C4-2B (cell line): ENCODE data around the gene SLC2A13.

Source experiments
- H3K27ac ChIP-seq: fragments of 450-650 bp; 2 replicates; pipeline ENCODE4 v1.5.1; 2017
- ZFX ChIP-seq: fragments of 450-650 bp; IDR thresholded peaks from 2 replicates; pipeline ENCODE4 v1.6.1; 2017
- TF ChIP-seq, protein P1 (sequence below): fragments of 450-650 bp; conservative IDR thresholded peaks from 2 replicates; pipeline ENCODE4 v1.5.1; 2017; ENCODE audit warnings: mild to moderate bottlenecking

Gene SLC2A13

DNA sequence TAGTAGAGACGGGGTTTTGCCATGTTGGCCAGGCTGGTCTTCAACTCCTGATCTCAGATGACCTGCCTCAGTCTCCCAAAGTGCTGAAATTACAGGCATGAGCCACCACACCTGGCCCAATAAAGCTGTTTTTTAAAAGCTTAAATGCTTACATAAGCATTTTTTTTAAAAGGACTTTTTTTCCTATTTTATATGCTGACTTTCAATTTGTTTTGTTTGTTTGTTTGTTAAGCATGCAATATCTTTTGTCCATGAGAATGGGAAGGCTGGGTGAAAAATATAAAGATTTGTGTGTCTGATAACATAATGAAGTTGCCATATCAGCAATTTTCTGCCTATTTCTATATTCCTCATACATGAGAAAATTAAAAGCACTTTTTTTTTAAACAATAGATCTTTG lies 17.0 kb upstream of the SLC2A13 start:
- TF ChIP-seq, protein P1, sequence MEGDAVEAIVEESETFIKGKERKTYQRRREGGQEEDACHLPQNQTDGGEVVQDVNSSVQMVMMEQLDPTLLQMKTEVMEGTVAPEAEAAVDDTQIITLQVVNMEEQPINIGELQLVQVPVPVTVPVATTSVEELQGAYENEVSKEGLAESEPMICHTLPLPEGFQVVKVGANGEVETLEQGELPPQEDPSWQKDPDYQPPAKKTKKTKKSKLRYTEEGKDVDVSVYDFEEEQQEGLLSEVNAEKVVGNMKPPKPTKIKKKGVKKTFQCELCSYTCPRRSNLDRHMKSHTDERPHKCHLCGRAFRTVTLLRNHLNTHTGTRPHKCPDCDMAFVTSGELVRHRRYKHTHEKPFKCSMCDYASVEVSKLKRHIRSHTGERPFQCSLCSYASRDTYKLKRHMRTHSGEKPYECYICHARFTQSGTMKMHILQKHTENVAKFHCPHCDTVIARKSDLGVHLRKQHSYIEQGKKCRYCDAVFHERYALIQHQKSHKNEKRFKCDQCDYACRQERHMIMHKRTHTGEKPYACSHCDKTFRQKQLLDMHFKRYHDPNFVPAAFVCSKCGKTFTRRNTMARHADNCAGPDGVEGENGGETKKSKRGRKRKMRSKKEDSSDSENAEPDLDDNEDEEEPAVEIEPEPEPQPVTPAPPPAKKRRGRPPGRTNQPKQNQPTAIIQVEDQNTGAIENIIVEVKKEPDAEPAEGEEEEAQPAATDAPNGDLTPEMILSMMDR: no peak
- TF ChIP-seq ZFX: no peak
- no peak overlapping the region for H3K27ac ChIP-seq

DNA sequence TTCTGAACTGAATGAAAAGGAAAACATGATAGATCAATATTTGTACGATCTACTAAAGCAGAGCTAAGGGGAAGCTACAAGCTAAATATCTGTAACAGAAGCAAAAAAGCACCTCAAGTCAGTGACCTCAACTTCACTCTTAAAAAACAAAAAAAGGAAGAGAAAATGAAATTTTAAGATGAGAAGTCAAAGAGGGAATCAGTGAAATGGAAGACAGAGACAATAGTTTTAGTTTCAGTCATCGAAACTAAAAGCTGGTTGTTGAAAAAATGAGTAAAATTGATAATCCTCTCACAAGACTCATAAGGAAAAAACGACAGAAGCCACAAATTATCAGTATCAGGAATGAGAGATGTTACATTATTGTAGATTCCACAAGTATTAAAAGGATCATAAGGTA lies 11.9 kb upstream of the SLC2A13 start:
- H3K27ac ChIP-seq: no peak overlapping the region

DNA sequence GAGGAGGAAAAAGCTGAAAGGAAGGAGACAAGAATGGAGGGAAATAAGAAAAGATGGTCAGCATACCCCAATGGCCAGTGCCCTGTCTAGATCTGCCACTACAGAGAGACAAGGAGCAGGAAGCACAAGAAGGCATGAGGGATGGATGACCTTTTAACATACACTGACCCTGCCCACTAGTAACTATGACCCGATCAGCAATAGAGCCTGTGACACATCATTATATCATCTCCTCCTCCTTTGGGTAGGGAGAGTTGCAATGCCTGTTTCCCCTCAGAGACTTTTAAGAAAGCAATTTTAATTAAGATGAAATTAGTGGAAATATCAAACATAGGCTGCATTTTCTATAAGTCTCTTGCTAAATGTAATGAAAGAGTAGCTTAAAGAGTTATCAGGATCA lies 4.7 kb upstream of the SLC2A13 start:
- H3K27ac ChIP-seq: no peak overlapping the region
- no peak for TF ChIP-seq ZFX

More for the DNA sequence above, 11.9 kb upstream of the SLC2A13 start:
- no peak for TF ChIP-seq ZFX
- TF ChIP-seq, protein P1: no peak

DNA sequence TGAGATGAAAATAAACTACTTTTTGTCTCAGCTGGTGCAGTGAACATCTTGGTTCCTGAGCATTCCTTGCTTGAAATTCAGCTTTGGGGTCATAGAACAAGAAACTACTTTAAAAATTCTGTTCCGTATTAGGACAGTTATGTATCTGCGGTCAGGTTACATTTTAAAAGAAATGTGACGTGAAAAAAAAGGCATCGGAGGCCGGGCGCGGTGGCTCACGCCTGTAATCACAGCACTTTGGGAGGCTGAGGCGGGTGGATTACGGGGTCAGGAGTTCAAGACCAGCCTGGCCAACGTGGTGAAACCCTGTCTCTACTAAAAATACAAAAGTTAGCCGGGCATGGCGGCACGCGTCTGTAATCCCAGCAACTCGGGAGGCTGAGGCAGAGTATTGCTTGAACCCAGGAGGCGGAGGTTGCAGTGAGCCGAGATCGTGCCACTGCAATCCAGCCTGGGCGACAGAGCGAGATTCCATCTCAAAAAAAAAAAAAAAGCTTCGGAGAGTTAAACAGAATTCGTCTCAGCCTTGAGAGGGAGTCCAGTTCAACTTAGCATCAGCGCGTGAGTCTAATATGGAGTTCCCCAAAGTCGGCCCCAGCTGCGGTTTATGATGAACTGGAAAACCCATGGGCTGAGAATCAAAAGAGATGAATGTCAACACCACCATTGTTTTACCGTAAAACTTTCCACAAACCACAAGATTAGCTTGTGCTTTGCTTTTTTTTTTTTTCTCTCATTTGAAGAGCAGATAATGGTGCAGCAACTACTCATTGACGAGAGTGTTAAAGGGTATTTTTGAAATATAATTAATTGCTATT lies 2.1 kb upstream of the SLC2A13 start:
- TF ChIP-seq ZFX: no peak
- TF ChIP-seq, protein P1: peak; percentile 40
- no peak overlapping the region for H3K27ac ChIP-seq

DNA sequence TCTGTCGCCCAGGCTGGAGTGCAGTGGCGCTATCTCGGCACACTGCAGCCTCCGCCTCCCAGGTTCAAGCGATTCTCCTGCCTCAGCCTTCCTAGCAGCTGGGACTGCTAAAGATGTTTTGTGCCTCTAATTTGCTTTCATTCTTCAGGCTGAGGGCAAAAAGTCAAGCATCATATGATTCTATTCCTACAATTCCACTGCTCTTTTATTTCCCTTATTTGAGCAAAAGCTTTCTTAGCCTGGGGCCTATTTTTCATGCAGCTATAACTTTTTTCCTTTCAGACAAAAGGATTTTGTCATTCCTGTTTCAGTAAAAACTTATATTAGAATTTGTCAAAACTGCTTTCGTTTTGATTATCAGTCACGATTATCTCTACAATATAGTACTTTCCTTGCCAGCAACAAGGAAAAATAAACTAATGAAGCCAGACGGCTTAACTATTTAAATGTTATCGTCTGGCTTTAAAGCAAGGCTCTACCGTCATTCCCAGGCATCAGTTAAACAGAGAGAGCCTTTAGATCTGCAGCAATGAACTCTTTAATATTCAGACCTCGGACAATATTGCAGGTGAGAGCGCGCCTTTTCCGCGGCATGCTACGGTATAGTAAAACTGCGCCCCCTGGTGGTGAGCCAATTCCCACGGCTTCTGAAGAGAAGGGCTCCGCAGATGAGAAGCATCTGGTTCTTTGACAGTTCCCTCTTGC lies 1.4 kb upstream of the SLC2A13 start:
- TF ChIP-seq, protein P1: peak; percentile 95
- TF ChIP-seq ZFX: no peak
- no peak overlapping the region for H3K27ac ChIP-seq

DNA sequence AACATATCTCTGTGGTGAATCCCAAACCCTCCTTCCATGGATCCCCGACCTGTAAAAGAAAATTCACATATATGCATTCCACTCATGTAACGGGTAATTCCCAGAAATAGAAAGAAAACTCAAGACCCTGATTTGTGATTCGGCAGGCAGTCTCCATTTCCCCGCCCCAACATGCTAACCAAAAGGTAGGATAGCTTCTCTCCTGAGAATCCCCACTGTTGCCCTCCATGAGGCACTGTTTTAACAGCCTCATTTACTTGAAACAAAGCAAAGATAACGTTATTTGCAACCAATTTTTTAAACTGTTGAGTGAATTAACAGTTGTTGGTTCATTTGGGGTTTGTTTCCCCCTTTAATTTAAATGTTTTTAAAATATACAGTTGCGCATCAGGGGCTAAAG lies 774 bp upstream of the SLC2A13 start:
- no peak for TF ChIP-seq ZFX
- TF ChIP-seq, protein P1: no peak
- no peak overlapping the region for H3K27ac ChIP-seq

DNA sequence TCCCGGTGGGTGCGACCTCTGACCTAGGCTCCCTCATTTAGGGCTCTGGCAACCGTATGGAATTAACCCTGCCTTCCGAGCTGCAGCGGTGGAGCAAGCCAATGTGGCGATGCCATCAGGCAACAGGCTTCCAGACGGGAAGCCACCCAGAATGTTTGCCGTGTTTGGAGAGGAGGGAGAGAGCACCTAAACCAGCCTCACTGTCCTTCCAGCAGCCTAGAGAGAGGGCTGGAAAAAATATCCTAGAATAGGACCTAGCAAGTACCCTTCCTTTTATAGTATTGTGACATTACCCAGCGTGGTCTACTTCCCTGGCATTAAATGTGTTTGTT lies 287 bp upstream of the SLC2A13 start:
- TF ChIP-seq, protein P1: no peak
- TF ChIP-seq ZFX: no peak
- H3K27ac ChIP-seq: no peak overlapping the region; the same call in 1 of the 2 replicates

DNA sequence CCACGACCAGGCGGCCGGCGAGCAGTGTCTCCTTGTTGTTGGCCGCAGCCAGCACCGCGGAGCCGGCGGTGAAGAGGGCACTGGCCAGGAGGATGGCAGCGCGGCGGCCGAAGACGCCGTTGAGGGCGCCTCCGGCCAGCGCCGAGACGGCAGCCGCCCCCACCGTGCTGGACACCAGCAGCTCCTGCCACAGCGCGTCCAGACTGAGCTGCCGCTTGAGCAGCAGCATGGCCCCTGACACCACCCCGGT lies 691 bp downstream of the SLC2A13 start:
- H3K27ac ChIP-seq: peak overlapping the region; percentile 60
- TF ChIP-seq ZFX: no peak
